ENCODE results near the gene FGD2. TPM values are rescaled to one million over a fixed set of nuclear protein-coding genes. Genes with fewer than 3 reads are reported as not detected.

FGD2 gene
- total and polyA plus RNA-seq, 2 experiments from 2014 or later: 0.29 TPM; not detected in 1

- Histone ChIP-seq H3K36me3 (no peaks in the 10 kb centered on the region), H3K27ac (no peak overlapping the region), H3K9me3 (ENCODE audit: low read depth) (no peaks in the 10 kb centered on the region), H3K27me3 (no peaks in the 10 kb centered on the region), H3K4me1 (ENCODE audit: low read depth) (peaks cover 8% of the 10 kb centered on the region), H3K4me3 (no peak overlapping the region)
- DNase-seq (ENCODE audit: low read depth in 1 of 2, low spot score in 1 of 2): no peak
- no peak for TF ChIP-seq CTCF (IDR thresholded peaks at IDR 0.05; ENCODE audit: low read depth, low read length)
Observed at GRCh38 chr6:37068356-37069270, 63.2 kb downstream of the FGD2 start.

GRCh38 chr6:37069639-37070038, 64.2 kb downstream of the FGD2 start:
- Histone ChIP-seq H3K9me3 (ENCODE audit: low read depth) (no peaks in the 10 kb centered on the region), H3K4me3 (no peak overlapping the region)

GRCh38 chr6:37072526-37072925, 67.1 kb downstream of the FGD2 start:
- no peak for TF ChIP-seq CTCF (IDR thresholded peaks at IDR 0.05; ENCODE audit: low read depth, low read length)
- Histone ChIP-seq H3K27me3 (no peaks in the 10 kb centered on the region), H3K9me3 (ENCODE audit: low read depth) (no peaks in the 10 kb centered on the region), H3K4me1 (ENCODE audit: low read depth) (peaks cover 8% of the 10 kb centered on the region), H3K4me3 (no peak overlapping the region), H3K36me3 (no peaks in the 10 kb centered on the region), H3K27ac (no peak overlapping the region)
- DNase-seq (ENCODE audit: low read depth in 1 of 2, low spot score in 1 of 2): no peak

More at GRCh38 chr6:37069639-37070038, 64.2 kb downstream of the FGD2 start:
- no peak for TF ChIP-seq CTCF (IDR thresholded peaks at IDR 0.05; ENCODE audit: low read depth, low read length)
- Histone ChIP-seq H3K27me3 (no peaks in the 10 kb centered on the region), H3K4me1 (ENCODE audit: low read depth) (peaks cover 8% of the 10 kb centered on the region), H3K36me3 (no peaks in the 10 kb centered on the region), H3K27ac (no peak overlapping the region)
- no peak for DNase-seq (ENCODE audit: low read depth in 1 of 2, low spot score in 1 of 2)

GRCh38 chr6:37074053-37074827, 68.8 kb downstream of the FGD2 start:
- Histone ChIP-seq H3K27ac (no peak overlapping the region), H3K4me3 (no peak overlapping the region), H3K27me3 (no peaks in the 10 kb centered on the region), H3K9me3 (ENCODE audit: low read depth) (no peaks in the 10 kb centered on the region), H3K4me1 (ENCODE audit: low read depth) (peaks cover 11% of the 10 kb centered on the region), H3K36me3 (no peaks in the 10 kb centered on the region)
- TF ChIP-seq CTCF (IDR thresholded peaks at IDR 0.05; ENCODE audit: low read depth, low read length): no peak
- DNase-seq (ENCODE audit: low read depth in 1 of 2, low spot score in 1 of 2): peak in 1 of 2 donors; percentile 82

- DNase-seq (ENCODE audit: low read depth in 1 of 2, low spot score in 1 of 2): no peak
- H3K27ac ChIP-seq: no peak overlapping the region
- TF ChIP-seq CTCF (IDR thresholded peaks at IDR 0.05; ENCODE audit: low read depth, low read length): no peak
- H3K4me3 ChIP-seq: no peak overlapping the region
- H3K9me3 ChIP-seq (ENCODE audit: low read depth): no peaks in the 10 kb centered on the region
- no peaks in the 10 kb centered on the region for H3K36me3 ChIP-seq
- H3K4me1 ChIP-seq (ENCODE audit: low read depth): peaks cover 3% of the 10 kb centered on the region
- H3K27me3 ChIP-seq: no peaks in the 10 kb centered on the region
Observed at GRCh38 chr6:37077191-37077904, 71.9 kb downstream of the FGD2 start.

Measured in cardiac muscle cell (in vitro differentiated cells and primary cell).